ENCODE measurements around the gene PPARG. TPM values are rescaled to one million over a fixed set of nuclear protein-coding genes. Genes with fewer than 3 reads are reported as not detected.

PPARG gene
- total RNA-seq, 1 donor from 2014 or later = 3.2 TPM

GRCh38 chr3:12247411-12247810, 41.5 kb upstream of the PPARG start:
- Mint-ChIP-seq H3K36me3 (ENCODE audit: low read depth, unreplicated experiment) (no peaks in the 10 kb centered on the region), H3K4me1 (ENCODE audit: unreplicated experiment) (no peaks in the 10 kb centered on the region)

GRCh38 chr3:12249519-12249918, 39.4 kb upstream of the PPARG start:
- Mint-ChIP-seq H3K27me3 (ENCODE audit: unreplicated experiment) (no peaks in the 10 kb centered on the region), H3K27ac (ENCODE audit: unreplicated experiment) (no peak overlapping the region), H3K36me3 (ENCODE audit: low read depth, unreplicated experiment) (no peaks in the 10 kb centered on the region), H3K4me3 (ENCODE audit: unreplicated experiment) (no peak overlapping the region), H3K4me1 (ENCODE audit: unreplicated experiment) (peaks cover 8% of the 10 kb centered on the region), H3K9me3 (ENCODE audit: unreplicated experiment) (no peaks in the 10 kb centered on the region)
- DNase-seq (ENCODE audit: low spot score) = no peak
- TF ChIP-seq CTCF (IDR thresholded peaks at IDR 0.05; ENCODE audit: unreplicated experiment) = no peak

More at GRCh38 chr3:12247411-12247810, 41.5 kb upstream of the PPARG start:
- no peak for DNase-seq (ENCODE audit: low spot score)
- H3K4me3 Mint-ChIP-seq (ENCODE audit: unreplicated experiment) = no peak overlapping the region
- no peaks in the 10 kb centered on the region for H3K9me3 Mint-ChIP-seq (ENCODE audit: unreplicated experiment)
- H3K27me3 Mint-ChIP-seq (ENCODE audit: unreplicated experiment) = no peaks in the 10 kb centered on the region
- TF ChIP-seq CTCF (IDR thresholded peaks at IDR 0.05; ENCODE audit: unreplicated experiment) = no peak
- H3K27ac Mint-ChIP-seq (ENCODE audit: unreplicated experiment) = no peak overlapping the region

- Mint-ChIP-seq H3K4me3 (ENCODE audit: unreplicated experiment) (no peak overlapping the region), H3K36me3 (ENCODE audit: low read depth, unreplicated experiment) (no peaks in the 10 kb centered on the region), H3K4me1 (ENCODE audit: unreplicated experiment) (peaks cover 8% of the 10 kb centered on the region), H3K9me3 (ENCODE audit: unreplicated experiment) (no peaks in the 10 kb centered on the region), H3K27me3 (ENCODE audit: unreplicated experiment) (no peaks in the 10 kb centered on the region), H3K27ac (ENCODE audit: unreplicated experiment) (no peak overlapping the region)
- no peak for DNase-seq (ENCODE audit: low spot score)
- no peak for TF ChIP-seq CTCF (IDR thresholded peaks at IDR 0.05; ENCODE audit: unreplicated experiment)
These were observed 36.0 kb upstream of the PPARG start for GRCh38 chr3:12252889-12253288.

GRCh38 chr3:12253516-12254343, 35.1 kb upstream of the PPARG start:
- Mint-ChIP-seq H3K36me3 (ENCODE audit: low read depth, unreplicated experiment) (no peaks in the 10 kb centered on the region), H3K4me3 (ENCODE audit: unreplicated experiment) (no peak overlapping the region), H3K27ac (ENCODE audit: unreplicated experiment) (peak overlapping the region; percentile 4), H3K4me1 (ENCODE audit: unreplicated experiment) (peaks cover 8% of the 10 kb centered on the region), H3K9me3 (ENCODE audit: unreplicated experiment) (no peaks in the 10 kb centered on the region), H3K27me3 (ENCODE audit: unreplicated experiment) (no peaks in the 10 kb centered on the region)
- DNase-seq (ENCODE audit: low spot score) = no peak
- TF ChIP-seq CTCF (IDR thresholded peaks at IDR 0.05; ENCODE audit: unreplicated experiment) = no peak

GRCh38 chr3:12255393-12255792, 33.5 kb upstream of the PPARG start:
- Mint-ChIP-seq H3K4me1 (ENCODE audit: unreplicated experiment) (peaks cover 8% of the 10 kb centered on the region), H3K27me3 (ENCODE audit: unreplicated experiment) (no peaks in the 10 kb centered on the region)
- TF ChIP-seq CTCF (IDR thresholded peaks at IDR 0.05; ENCODE audit: unreplicated experiment) = no peak

More at GRCh38 chr3:12255393-12255792, 33.5 kb upstream of the PPARG start:
- no peak overlapping the region for H3K4me3 Mint-ChIP-seq (ENCODE audit: unreplicated experiment)
- DNase-seq (ENCODE audit: low spot score) = no peak
- H3K9me3 Mint-ChIP-seq (ENCODE audit: unreplicated experiment) = no peaks in the 10 kb centered on the region
- no peaks in the 10 kb centered on the region for H3K36me3 Mint-ChIP-seq (ENCODE audit: low read depth, unreplicated experiment)
- H3K27ac Mint-ChIP-seq (ENCODE audit: unreplicated experiment) = no peak overlapping the region
